Fibroblast of lung (primary cell): ENCODE results near the gene PGM3. TPM values are rescaled to one million over a fixed set of nuclear protein-coding genes. Genes with fewer than 3 reads are reported as not detected.

Experiments used
- DNase-seq, 2 donors: peaks; one replicate each; pipeline versions ENCODE4 v3.0.0 to v3.0.0-alpha.2; 2010; ENCODE audit warnings: low read depth in 2 of 2
- H2AFZ ChIP-seq: 2 replicates; pipeline ENCODE4 v1.5.1; 2012; ENCODE audit warnings: low read length, control low read depth, inconsistent platforms
- H3K27ac ChIP-seq: 2 replicates; pipeline ENCODE4 v1.5.1; 2011; ENCODE audit warnings: low read length, control low read depth; ENCODE audit not compliant: insufficient read depth
- H3K27me3 ChIP-seq: 2 replicates; pipeline ENCODE4 v1.5.1; 2011; ENCODE audit warnings: mild to moderate bottlenecking, low read length; ENCODE audit not compliant: control insufficient read depth, insufficient read depth
- H3K36me3 ChIP-seq: 2 replicates; pipeline ENCODE4 v1.5.1; 2011; ENCODE audit warnings: low read length; ENCODE audit not compliant: control insufficient read depth, insufficient read depth
- H3K4me1 ChIP-seq: 2 replicates; pipeline ENCODE4 v1.5.1; 2011; ENCODE audit warnings: low read length; ENCODE audit not compliant: control insufficient read depth, insufficient read depth; ENCODE audit errors: extremely low read depth
- H3K4me2 ChIP-seq: 2 replicates; pipeline ENCODE4 v1.5.1; 2011; ENCODE audit warnings: low read length, control low read depth; ENCODE audit not compliant: insufficient read depth; ENCODE audit errors: extremely low read depth
- H3K4me3 ChIP-seq, 4 experiments: fragments of 200-600 bp in 1 of 4; sonication (generic) in 1 of 4; replicated peaks in 1 of 4; 2 replicates each; pipeline ENCODE4 v1.5.1; 2011 to 2016; ENCODE audit warnings: low read length in 4 of 4, low read depth in 3 of 4, mild to moderate bottlenecking in 3 of 4, control low read depth in 2 of 4, inconsistent platforms in 1 of 4, mixed read lengths in 1 of 4; ENCODE audit not compliant: insufficient read depth in 1 of 4; ENCODE audit errors: control extremely low read depth in 1 of 4
- H3K79me2 ChIP-seq: 2 replicates; pipeline ENCODE4 v1.5.1; 2012; ENCODE audit warnings: mild to moderate bottlenecking, low read length, inconsistent platforms; ENCODE audit not compliant: control insufficient read depth, insufficient read depth
- H3K9ac ChIP-seq: 2 replicates; pipeline ENCODE4 v1.5.1; 2011; ENCODE audit warnings: mild to moderate bottlenecking, low read length, control low read depth; ENCODE audit not compliant: insufficient read depth
- H3K9me3 ChIP-seq: 2 replicates; pipeline ENCODE4 v1.5.1; 2012; ENCODE audit warnings: low read depth, low read length; ENCODE audit not compliant: control insufficient read depth, insufficient read depth
- H4K20me1 ChIP-seq: 2 replicates; pipeline ENCODE4 v1.5.1; 2011; ENCODE audit warnings: low read length; ENCODE audit not compliant: control insufficient read depth, insufficient read depth; ENCODE audit errors: extremely low read depth
- CTCF ChIP-seq, 2 donors: IDR thresholded peaks in 1 of 2; conservative IDR thresholded peaks in 1 of 2; 1 replicate in 1 of 2; 2 replicates in 1 of 2; pipeline ENCODE4 v1.5.1; 2011 to 2012; ENCODE audit warnings: low read length in 2 of 2, control low read depth in 1 of 2, inconsistent platforms in 1 of 2, low read depth in 1 of 2, mild to moderate bottlenecking in 1 of 2
- EZH2 ChIP-seq: IDR thresholded peaks from 2 replicates; pipeline ENCODE4 v1.5.1; 2012; ENCODE audit warnings: low read length, control low read depth, mild to moderate bottlenecking; ENCODE audit errors: missing control alignments
- polyA plus RNA-seq, 2 donors: library from polyadenylated mRNA; depleted of rRNA in 1 of 2; stranded (reverse) in 1 of 2; unstranded in 1 of 2; fragments of >200 nt; gene quantifications; 2 replicates each; pipeline ENCODE4 v1.2.1, GENCODE V29; 2011 to 2012; ENCODE audit warnings: missing spikeins in 1 of 2
- total RNA-seq: library from RNA; depleted of rRNA; stranded (reverse); fragments of >200 nt; gene quantifications from 2 replicates; pipeline ENCODE4 v1.2.1, GENCODE V29; 2014

Gene PGM3
- total and polyA plus RNA-seq, 2 donors (not counting 1 experiment from before 2014, with no cell fraction given), result 69.2 to 107 TPM

- peak in 1 of 2 donors; percentile 19 for DNase-seq
- Histone ChIP-seq H3K27ac (no peak overlapping the region), H3K4me2 (no peak overlapping the region)
These were observed 73.2 kb downstream of the PGM3 start for GRCh38 chr6:83119742-83120300.

GRCh38 chr6:83117802-83118201 is 75.3 kb downstream of the PGM3 start:
- H2AFZ ChIP-seq, result no peak overlapping the region
- no peaks in the 10 kb centered on the region for H3K79me2 ChIP-seq
- DNase-seq, result no peak
- no peak overlapping the region for H3K4me2 ChIP-seq
- H3K27me3 ChIP-seq, result no peaks in the 10 kb centered on the region
- H3K4me1 ChIP-seq, result peaks cover 4% of the 10 kb centered on the region
- H3K27ac ChIP-seq, result no peak overlapping the region
- TF ChIP-seq CTCF (conservative IDR thresholded peaks at IDR 0.05 in 1 of 2, IDR thresholded peaks at IDR 0.05 in 1 of 2; ENCODE audit: low read depth in 1 of 2, low read length in 2 of 2) (no peak), EZH2 (no peak)
- no peak overlapping the region for H3K4me3 ChIP-seq
- no peaks in the 10 kb centered on the region for H4K20me1 ChIP-seq
- no peak overlapping the region for H3K9ac ChIP-seq
- no peaks in the 10 kb centered on the region for H3K9me3 ChIP-seq
- no peaks in the 10 kb centered on the region for H3K36me3 ChIP-seq

More at GRCh38 chr6:83119742-83120300, 73.2 kb downstream of the PGM3 start:
- no peaks in the 10 kb centered on the region for H3K27me3 ChIP-seq
- H3K9me3 ChIP-seq, result no peaks in the 10 kb centered on the region
- no peaks in the 10 kb centered on the region for H4K20me1 ChIP-seq
- H3K4me1 ChIP-seq, result no peaks in the 10 kb centered on the region
- no peak overlapping the region for H2AFZ ChIP-seq
- H3K9ac ChIP-seq, result no peak overlapping the region
- no peaks in the 10 kb centered on the region for H3K79me2 ChIP-seq
- H3K4me3 ChIP-seq, result no peak overlapping the region
- no peak for TF ChIP-seq CTCF (conservative IDR thresholded peaks at IDR 0.05 in 1 of 2, IDR thresholded peaks at IDR 0.05 in 1 of 2; ENCODE audit: low read depth in 1 of 2, low read length in 2 of 2)
- H3K36me3 ChIP-seq, result no peaks in the 10 kb centered on the region

Other genes with a start within 250 kb of the PGM3 start
- 5.6 and 6.7 TPM in 2 replicates for gene UBE3D, start 127.4 kb downstream of the PGM3 start, total RNA-seq
- 2.8 and 3.6 TPM in 2 replicates for gene UBE3D, start 127.4 kb downstream of the PGM3 start, polyA plus RNA-seq
- gene DOP1A, start 125.6 kb downstream of the PGM3 start, total RNA-seq, result 24.7 and 33.7 TPM in 2 replicates
- 8.7 and 13.2 TPM in 2 replicates for gene DOP1A, start 125.6 kb downstream of the PGM3 start, polyA plus RNA-seq
- 3.6 and 4.6 TPM in 2 replicates for gene RWDD2A, start 92 bp upstream of the PGM3 start, total RNA-seq
- 4.0 and 6.9 TPM in 2 replicates for gene RWDD2A, start 92 bp upstream of the PGM3 start, polyA plus RNA-seq
- gene ME1, start 237.8 kb upstream of the PGM3 start, total RNA-seq, result 22.1 and 44.3 TPM in 2 replicates
- gene ME1, start 237.8 kb upstream of the PGM3 start, polyA plus RNA-seq, result 33.8 and 35.8 TPM in 2 replicates